GM12892 (cell line): Measurements from ENCODE around the gene BBS4. TPM values are rescaled to one million over a fixed set of nuclear protein-coding genes. Genes with fewer than 3 reads are reported as not detected.
"Not testable (repeated sequence)": the region's sequence is repeated elsewhere in the genome, so short reads cannot be mapped to it uniquely, and the experiment has no call there.

ENCODE experiments used
- DNase-seq: peaks from one replicate; pipeline ENCODE4 v3.0.0; 2011; ENCODE audit not compliant: insufficient read length
- FAIRE-seq: peaks from 2 replicates; lab custom pipeline; 2011; peaks lifted over from hg19 to GRCh38; lab: Jason Lieb, UNC
- POLR2A ChIP-seq: IDR thresholded peaks from 2 replicates; pipeline ENCODE4 v1.6.1; 2011; ENCODE audit warnings: low read depth, low read length, control low read depth
- POLR2AphosphoS5 ChIP-seq: IDR thresholded peaks from 2 replicates; pipeline ENCODE4 v1.6.1; 2011; ENCODE audit warnings: low read depth, low read length, control low read depth
- TAF1 ChIP-seq: IDR thresholded peaks from 2 replicates; pipeline ENCODE4 v1.6.1; 2011; ENCODE audit warnings: low read depth, mild to moderate bottlenecking, control low read depth, low read length, borderline replicate concordance
- polyA plus RNA-seq: library from polyadenylated mRNA; unstranded; fragments of >200 nt; gene quantifications from one replicate; pipeline ENCODE4 v1.2.1, GENCODE V29; 2012; ENCODE audit warnings: missing spikeins, inconsistent platforms; ENCODE audit not compliant: missing spikeins

Gene BBS4, protein sequence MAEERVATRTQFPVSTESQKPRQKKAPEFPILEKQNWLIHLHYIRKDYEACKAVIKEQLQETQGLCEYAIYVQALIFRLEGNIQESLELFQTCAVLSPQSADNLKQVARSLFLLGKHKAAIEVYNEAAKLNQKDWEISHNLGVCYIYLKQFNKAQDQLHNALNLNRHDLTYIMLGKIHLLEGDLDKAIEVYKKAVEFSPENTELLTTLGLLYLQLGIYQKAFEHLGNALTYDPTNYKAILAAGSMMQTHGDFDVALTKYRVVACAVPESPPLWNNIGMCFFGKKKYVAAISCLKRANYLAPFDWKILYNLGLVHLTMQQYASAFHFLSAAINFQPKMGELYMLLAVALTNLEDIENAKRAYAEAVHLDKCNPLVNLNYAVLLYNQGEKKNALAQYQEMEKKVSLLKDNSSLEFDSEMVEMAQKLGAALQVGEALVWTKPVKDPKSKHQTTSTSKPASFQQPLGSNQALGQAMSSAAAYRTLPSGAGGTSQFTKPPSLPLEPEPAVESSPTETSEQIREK
- polyA plus RNA-seq = 14.6 TPM

DNA sequence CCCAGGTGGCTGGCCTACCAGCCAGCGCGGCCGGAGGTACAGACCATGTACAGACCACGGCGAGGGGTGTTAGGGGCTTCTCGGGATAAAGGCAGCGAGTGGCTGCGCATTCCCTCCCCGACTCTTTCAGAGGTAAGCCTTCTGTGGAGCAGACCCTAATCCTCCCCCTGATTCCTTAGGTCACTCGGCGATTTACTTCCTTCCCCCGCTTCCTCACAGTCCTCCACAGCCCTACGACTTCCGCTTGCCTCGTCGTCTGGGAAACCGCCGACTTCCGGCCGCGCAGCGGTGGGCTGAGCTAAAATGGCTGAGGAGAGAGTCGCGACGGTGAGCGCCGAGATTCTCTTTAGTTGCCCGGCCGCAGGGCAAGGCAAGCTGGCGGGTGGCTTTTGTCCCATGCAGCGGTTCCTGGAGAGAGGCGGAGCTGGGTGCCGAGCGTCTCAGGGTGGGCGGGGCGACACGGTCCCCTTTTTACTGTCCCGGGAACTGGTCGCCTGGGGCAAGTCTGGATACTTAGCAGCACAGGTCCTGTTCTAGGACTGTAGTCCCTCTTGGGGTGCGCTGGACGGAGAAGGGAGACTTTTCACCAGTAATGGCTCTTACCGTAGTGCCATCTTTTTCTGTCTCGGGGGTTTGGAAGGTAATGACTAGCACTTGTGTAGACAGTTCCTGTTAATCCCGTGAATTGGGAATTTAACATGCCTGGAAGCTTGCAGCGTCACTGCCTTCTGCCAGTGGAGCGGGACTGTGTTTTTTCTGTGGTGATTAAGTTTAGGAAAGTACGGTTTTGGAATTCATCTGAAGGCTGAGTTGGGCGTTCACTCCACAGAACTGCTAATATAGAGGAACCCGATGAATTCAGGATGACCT is at the start of gene BBS4, which contains the start of gene HIGD2B:
TSS of gene BBS4 (plus strand) at position 283 of the 870 bp plus-strand sequence. CDS start at position 304, 21 bp downstream.
TSS of gene HIGD2B (minus strand) at position 258 of the 870 bp plus-strand sequence. CDS start 9,808 bp downstream, outside the sequence.
- TF ChIP-seq POLR2AphosphoS5 = peak; percentile 62; the same call in 1 of the 2 replicates
- peak; percentile 85 for TF ChIP-seq POLR2A
- peak; percentile 66; the same call in 1 of the 2 replicates for TF ChIP-seq TAF1
- peak; percentile 68 for DNase-seq
- peak; percentile 95 for FAIRE-seq

DNA sequence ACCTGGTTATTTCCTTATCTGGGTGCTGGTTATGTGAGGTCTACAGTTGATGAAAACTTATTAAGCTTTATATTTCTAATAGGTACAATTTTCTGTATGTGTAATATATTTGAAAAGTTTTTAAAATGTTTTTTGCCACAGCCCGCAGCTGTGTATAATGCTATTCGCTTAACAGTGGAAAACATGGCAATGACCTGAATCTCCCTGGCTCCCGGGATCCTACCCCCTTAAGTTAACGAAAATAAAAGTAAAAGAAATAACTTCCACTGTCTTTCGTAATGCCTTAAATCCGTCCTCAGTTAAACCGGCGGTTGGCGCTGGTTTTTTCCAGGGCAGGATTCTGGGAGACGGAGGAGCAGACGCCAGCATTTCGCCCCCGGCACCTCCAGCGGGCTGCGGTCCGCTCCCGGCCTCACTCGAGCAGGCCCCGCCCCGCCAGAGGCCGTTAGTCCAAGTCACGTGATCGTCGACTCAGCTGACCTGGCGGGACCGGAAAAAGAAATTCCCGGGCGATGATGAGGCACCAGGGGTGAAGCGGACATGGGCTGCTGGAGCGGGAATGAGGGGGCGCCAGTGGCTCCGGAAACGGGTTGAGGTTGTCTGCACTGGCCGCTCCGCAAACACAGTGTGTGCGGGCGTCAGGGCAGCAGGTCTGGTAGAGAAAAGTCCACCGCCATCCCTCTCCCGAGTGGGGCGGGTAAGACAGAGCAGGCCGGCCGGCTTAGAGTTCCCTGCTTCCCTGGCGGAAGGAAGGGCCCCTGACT is 49.3 kb upstream of the BBS4 start:
- peak; percentile 74 for FAIRE-seq
- not testable (repeated sequence) for DNase-seq

DNA sequence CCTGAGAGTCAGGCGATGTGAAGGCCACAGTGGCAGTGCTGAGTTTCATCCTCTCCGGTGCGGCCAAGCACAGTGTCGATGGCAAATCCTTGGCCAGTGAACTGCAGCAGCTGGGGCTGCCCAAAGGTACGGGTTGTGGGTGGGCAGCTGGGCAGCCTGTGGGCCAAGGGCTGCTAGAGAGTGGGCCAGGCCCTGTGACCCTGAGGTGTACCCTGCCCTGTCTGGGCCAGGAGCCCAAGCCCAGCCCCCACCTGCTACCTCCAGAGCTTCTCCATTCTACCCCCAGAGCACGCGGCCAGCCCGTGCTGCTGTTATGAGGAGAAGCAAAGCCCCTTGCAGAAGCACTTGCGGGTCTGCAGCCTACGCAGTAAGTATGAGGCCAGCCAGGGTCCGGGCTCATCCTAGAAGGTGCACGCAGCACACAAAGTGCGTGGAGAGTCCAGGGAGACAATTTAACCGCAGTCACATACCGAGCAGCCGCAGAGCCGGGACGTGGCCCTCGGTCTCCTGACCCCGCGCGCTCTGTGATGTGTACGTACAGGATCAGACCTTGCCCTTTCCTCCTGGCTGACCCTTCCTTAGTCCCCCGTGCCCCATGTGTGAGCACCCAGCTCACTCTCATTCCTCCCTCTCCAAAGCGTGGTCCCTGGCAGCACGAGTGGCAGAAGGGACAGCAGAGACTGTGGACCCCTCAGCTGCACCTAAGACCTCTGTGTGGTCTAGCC is 46.1 kb upstream of the BBS4 start:
- not testable (repeated sequence) for FAIRE-seq, DNase-seq

DNA sequence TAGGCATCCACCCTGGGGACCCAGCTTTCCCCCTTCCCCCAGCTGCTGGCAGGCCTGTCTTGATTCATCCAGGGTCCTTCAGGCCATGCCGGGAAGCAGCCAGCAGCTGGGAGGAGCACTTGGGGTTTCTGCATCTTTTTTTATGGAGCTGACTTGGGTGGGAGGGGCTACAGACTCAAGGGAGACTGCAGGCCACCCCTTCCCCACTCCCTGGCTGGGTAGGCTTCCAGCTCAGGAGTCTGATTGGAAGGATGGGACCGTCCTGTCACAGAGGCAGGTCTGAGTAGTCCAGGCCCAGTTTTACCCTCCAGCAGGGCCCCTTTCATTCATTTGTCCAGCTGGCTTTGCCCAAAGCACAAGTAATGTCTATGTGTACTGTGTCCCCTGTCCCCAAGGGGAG is 43.7 kb upstream of the BBS4 start:
- DNase-seq, FAIRE-seq: not testable (repeated sequence)

DNA sequence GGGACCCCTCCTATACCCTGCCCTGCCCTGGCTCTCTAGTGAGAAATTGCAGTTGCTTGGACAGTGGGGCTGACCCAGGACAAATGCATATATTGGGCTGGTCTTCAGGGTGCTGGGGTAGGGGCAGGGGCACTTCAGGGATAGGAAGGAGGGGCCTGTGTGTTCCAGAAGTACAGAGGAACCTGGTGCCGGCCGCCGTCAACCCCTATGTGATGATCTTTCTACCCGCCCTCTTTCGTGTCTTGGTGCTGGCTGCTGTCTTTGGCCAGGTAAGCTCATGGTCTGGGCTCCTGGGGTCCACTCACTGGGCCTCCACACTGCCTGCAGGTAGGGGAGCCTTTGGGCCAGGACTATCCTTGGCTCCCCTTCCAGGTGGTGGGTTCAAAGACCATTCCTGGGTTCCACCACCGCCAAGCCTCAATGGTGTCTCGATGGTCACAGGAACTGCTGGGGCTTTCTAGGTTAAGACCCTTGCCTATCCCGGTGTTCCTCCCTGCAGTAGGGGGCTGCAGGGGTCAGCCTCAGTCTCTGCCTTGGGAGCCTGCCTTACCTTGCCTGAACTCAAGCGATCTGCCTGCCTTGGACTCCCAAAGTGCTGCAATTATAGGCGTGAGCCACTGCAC is 37.3 kb upstream of the BBS4 start:
- not testable (repeated sequence) for DNase-seq, FAIRE-seq

DNA sequence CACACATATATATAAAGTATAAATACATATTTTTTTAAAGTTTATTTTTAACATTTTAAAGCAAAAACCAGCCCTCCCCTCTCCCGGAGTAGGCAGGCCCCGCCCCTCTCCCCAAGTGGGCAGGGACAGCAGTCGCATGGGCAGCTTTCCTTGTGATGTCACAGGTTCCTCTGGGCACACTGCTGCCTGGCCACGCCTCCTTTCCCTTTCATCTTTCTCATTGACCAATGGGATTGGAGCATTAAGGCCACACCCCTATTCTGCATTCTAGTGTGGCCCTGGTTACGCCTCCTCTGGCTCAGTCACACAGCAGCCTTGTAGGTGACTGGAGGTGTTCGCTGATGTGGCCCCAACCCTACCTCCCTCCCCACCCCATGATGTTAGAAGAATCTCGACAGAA is 31.6 kb upstream of the BBS4 start, which contains the start of gene GOLGA6B:
TSS of gene GOLGA6B (plus strand) at position 301 of the 400 bp plus-strand sequence. CDS start at position 342, 41 bp downstream.
- not testable (repeated sequence) for FAIRE-seq, DNase-seq

DNA sequence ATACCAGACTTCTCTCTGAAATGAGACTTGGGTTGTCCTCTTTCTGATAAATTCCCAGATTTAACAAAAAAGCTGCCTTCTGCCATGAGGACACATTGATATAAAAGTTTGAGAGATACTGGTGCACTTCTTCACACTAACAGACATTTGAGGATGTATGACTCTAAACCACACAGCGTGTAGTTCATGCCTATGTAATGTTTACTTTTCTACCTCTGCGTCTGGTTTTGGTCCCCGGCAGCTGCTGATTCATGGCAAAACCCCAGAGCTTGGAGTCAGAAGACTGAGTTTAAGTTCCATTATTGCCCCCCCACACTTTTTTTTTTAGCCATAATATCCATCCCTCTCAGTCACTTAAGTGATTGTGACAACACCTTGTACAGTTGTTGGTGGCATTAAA is 30.0 kb upstream of the BBS4 start:
- not testable (repeated sequence) for FAIRE-seq, DNase-seq

DNA sequence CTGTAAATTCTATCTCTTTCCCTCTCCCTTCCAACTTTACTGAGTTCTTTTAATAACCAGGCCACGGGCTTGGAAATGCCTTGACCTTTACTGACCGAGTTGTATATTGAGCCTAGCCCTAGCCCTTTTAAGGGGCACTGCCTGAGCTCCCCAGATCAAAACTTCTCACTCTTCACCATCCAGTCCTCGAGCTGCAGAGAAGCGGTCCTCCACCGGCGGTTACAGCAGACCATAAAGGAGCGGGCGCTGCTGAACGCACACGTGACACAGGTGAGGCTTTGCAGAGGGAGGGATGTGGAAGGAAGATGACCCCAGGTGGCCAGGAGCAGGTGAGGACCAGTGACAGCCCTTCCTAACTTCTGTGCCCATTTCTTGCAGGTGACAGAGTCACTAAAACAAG is 24.9 kb upstream of the BBS4 start:
- not testable (repeated sequence) for FAIRE-seq, DNase-seq

DNA sequence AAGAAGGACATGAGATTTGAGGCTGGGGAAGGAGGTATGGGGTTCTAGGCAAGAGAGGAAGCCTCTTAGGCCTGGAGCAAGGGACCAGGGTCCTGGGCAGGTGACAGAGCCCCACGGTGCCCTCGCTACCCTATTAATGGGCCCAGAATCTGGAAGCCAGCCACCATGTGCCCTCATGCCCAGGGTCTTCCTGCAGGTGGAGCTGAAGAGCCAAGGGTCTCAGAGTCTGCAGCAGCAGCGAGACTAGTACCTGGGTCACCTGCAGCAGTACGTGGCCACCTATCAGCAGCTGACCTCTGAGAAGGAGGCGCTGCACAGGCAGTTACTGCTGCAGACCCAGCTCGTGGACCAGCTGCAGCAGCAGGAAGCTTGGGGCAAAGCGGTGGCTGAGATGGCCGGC is 22.1 kb upstream of the BBS4 start:
- not testable (repeated sequence) for DNase-seq, FAIRE-seq

DNA sequence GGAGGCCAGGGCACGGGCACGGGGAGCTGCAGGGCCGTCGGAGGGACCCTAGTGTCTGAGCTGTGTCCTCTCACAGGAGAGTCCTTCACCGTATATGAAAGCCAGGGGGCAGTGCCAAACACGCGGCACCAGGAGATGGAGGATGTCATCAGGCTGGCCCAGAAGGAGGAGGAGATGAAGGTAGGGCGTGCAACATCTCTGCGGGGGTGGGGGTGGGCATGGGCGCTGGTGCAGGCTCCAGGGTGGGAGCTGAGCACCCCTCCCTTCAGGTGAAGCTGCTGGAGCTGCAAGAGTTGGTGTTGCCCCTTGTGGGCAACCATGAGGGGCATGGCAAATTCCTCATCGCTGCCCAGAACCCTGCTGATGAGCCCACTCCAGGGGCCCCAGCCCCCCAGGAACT is 20.3 kb upstream of the BBS4 start:
- not testable (repeated sequence) for FAIRE-seq, DNase-seq

DNA sequence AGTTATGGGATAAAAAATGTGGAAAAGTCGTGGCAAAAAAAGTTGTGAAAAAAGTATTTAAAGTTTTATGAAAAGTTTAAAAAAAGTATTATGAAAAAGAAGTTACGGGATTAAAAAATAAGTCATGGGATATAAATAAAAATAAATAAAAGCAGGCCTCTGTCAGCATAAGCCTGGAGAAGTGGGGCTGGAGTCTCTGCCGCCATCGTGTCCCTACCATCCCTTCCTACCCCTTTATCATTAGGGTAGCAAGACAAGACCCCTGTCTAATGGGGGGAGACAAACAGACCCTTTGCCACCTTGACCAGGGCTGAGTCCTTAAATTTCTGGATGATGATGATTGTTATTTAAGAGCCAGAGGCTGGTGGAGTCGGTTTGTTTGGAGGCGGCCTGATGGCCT is 16.2 kb upstream of the BBS4 start:
- DNase-seq, FAIRE-seq: not testable (repeated sequence)

DNA sequence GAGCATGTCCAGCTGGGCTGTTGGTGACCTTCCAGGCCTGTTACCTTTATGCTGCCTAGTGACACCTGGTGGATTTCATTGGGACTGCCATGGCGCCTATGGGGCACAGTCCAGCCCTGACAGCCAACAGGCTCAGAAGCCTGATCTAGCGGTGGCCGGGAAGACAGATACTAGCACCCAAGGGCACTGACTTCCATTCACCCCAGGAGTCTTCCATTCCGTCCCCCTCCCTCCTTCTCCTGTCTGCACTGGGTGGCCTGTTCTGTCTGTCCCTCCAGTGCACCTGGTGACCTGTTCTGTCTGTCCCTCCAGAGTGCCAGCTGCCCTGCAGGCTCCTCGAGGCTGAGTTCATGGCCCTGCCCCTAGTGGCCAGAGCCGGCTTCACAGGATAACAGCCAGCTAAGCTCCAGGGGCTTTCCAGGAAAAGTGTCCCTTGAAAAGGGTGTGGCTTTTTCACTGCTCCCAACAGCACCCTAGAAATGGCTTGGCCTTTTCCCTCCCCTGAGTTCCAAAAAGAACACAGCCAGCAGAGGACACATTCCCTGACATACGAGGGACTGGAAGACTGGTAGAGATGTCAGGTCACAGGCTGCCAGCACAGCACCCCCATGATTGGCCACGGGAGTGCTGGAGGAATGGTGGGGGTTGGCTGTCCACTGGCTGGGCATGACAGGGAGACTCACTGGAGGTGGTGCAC is 15.2 kb upstream of the BBS4 start:
- FAIRE-seq (peak; percentile 87), DNase-seq (peak; percentile 34)
